H1 (cell line): Measurements from ENCODE around the gene PCBP1. TPM values are rescaled to one million over a fixed set of nuclear protein-coding genes. Genes with fewer than 3 reads are reported as not detected.

Source experiments
- CTCF ChIA-PET: fragments of 300-600 bp; sonication (Branson Sonifier 250); formaldehyde crosslinking; loops from one replicate; lab custom pipeline; 2021; ENCODE audit not compliant: partially characterized antibody; lab: Charles Lee
- POLR2A ChIA-PET: fragments of 300-600 bp; sonication (Branson Sonifier 250); formaldehyde crosslinking; loops from one replicate; lab custom pipeline; 2021; ENCODE audit warnings: inconsistent platforms; ENCODE audit not compliant: partially characterized antibody; lab: Charles Lee
- DNase-seq, 2 experiments: peaks; one replicate each; pipeline versions ENCODE4 v3.0.0 to v3.0.0-alpha.2; 2010 to 2022; ENCODE audit warnings: low spot score in 2 of 2, low read depth in 1 of 2, mixed read lengths in 1 of 2
- FAIRE-seq: peaks from 2 replicates; lab custom pipeline; 2011; peaks lifted over from hg19 to GRCh38; lab: Jason Lieb, UNC
- H2AFZ ChIP-seq: 2 replicates; pipeline ENCODE4 v1.8.1; 2012; ENCODE audit warnings: low read length, inconsistent platforms
- H2AK5ac ChIP-seq: 2 replicates; pipeline ENCODE4 v1.6.1; 2013; ENCODE audit warnings: low read depth, low read length
- H2BK120ac ChIP-seq: replicated peaks from 2 replicates; pipeline ENCODE3; 2013; ENCODE audit warnings: low read depth, low read length, inconsistent platforms
- H2BK12ac ChIP-seq: 2 replicates; pipeline ENCODE4 v1.6.1; 2013; ENCODE audit warnings: low read depth, low read length
- H2BK15ac ChIP-seq: 2 replicates; pipeline ENCODE4 v1.6.1; 2013; ENCODE audit warnings: low read length
- H2BK20ac ChIP-seq: 2 replicates; pipeline ENCODE4 v1.6.1; 2013; ENCODE audit warnings: low read length
- H2BK5ac ChIP-seq: 2 replicates; pipeline ENCODE4 v1.6.1; 2013; ENCODE audit warnings: low read depth, low read length
- H3K14ac ChIP-seq: 2 replicates; pipeline ENCODE4 v1.6.1; 2013; ENCODE audit warnings: inconsistent platforms; ENCODE audit not compliant: insufficient read length
- H3K18ac ChIP-seq: 2 replicates; pipeline ENCODE4 v1.6.1; 2013; ENCODE audit warnings: low read length; ENCODE audit errors: extremely low read depth
- H3K23ac ChIP-seq: 2 replicates; pipeline ENCODE4 v1.6.1; 2013; ENCODE audit warnings: inconsistent platforms; ENCODE audit not compliant: insufficient read length
- H3K23me2 ChIP-seq: 2 replicates; pipeline ENCODE4 v1.6.1; 2013; ENCODE audit warnings: low read depth, low read length
- H3K27ac ChIP-seq: 2 replicates; pipeline ENCODE4 v1.6.1; 2011; ENCODE audit warnings: low read depth, low read length, inconsistent platforms
- H3K27me3 ChIP-seq, 4 experiments: replicated peaks in 1 of 4; 1 replicate in 1 of 4; 2 replicates in 3 of 4; pipeline versions ENCODE4 v1.6.1 to v1.8.1; 2011 to 2013; ENCODE audit warnings: low read length in 3 of 4, mild to moderate bottlenecking in 3 of 4, inconsistent platforms in 2 of 4, mixed read lengths in 2 of 4, moderate library complexity in 1 of 4; ENCODE audit not compliant: control insufficient read depth in 3 of 4, insufficient read depth in 3 of 4; ENCODE audit errors: extremely low read depth in 1 of 4
- H3K36me3 ChIP-seq, 4 experiments: 2 replicates each; pipeline versions ENCODE4 v1.6.1 to v1.8.1; 2011 to 2013; ENCODE audit warnings: mild to moderate bottlenecking in 4 of 4, low read length in 3 of 4, moderate library complexity in 2 of 4, control low read depth in 1 of 4, inconsistent platforms in 1 of 4; ENCODE audit not compliant: insufficient read depth in 4 of 4, control insufficient read depth in 2 of 4
- H3K4ac ChIP-seq: replicated peaks from 2 replicates; pipeline ENCODE3; 2013; ENCODE audit warnings: low read length, low read depth, mixed read lengths, inconsistent platforms; ENCODE audit not compliant: insufficient read length
- H3K4me1 ChIP-seq, 4 experiments: replicated peaks in 1 of 4; 1 replicate in 1 of 4; 2 replicates in 3 of 4; pipeline versions ENCODE4 v1.6.1 to v1.8.1; 2011 to 2013; ENCODE audit warnings: low read length in 3 of 4, inconsistent platforms in 2 of 4, mixed read lengths in 1 of 4; ENCODE audit not compliant: insufficient read depth in 4 of 4, control insufficient read depth in 3 of 4
- H3K4me2 ChIP-seq, 2 experiments: 2 replicates each; pipeline versions ENCODE4 v1.6.1 to v1.8.1; 2011 to 2013; ENCODE audit warnings: low read depth in 2 of 2, low read length in 2 of 2, control low read depth in 1 of 2, inconsistent platforms in 1 of 2, mild to moderate bottlenecking in 1 of 2; ENCODE audit not compliant: insufficient read depth in 1 of 2
- H3K4me3 ChIP-seq, 4 experiments: fragments of 200-600, 300-600 bp in 1 of 4; sonication (generic), shearing (Covaris generic), sonication (Bioruptor Twin) in 1 of 4; 2 replicates each; pipeline versions ENCODE4 v1.5.1 to v1.8.1; 2011 to 2016; ENCODE audit warnings: low read length in 4 of 4, low read depth in 3 of 4, control low read depth in 2 of 4, inconsistent platforms in 2 of 4, mild to moderate bottlenecking in 2 of 4, mixed read lengths in 1 of 4, moderate library complexity in 1 of 4; ENCODE audit not compliant: insufficient read depth in 2 of 4; ENCODE audit errors: extremely low read depth in 1 of 4
- H3K56ac ChIP-seq: replicated peaks from 2 replicates; pipeline ENCODE3; 2013; ENCODE audit warnings: low read depth, mild to moderate bottlenecking, mixed read lengths, low read length, inconsistent platforms; ENCODE audit not compliant: insufficient read length
- H3K79me1 ChIP-seq: 2 replicates; pipeline ENCODE4 v1.6.1; 2013; ENCODE audit warnings: low read depth, low read length, control low read depth
- H3K79me2 ChIP-seq, 2 experiments: 2 replicates each; pipeline versions ENCODE4 v1.6.1 to v1.8.1; 2012 to 2013; ENCODE audit warnings: low read length in 2 of 2, mild to moderate bottlenecking in 2 of 2, inconsistent platforms in 1 of 2; ENCODE audit not compliant: insufficient read depth in 2 of 2, control insufficient read depth in 1 of 2
- H3K9ac ChIP-seq, 4 experiments: replicated peaks in 1 of 4; 1 replicate in 1 of 4; 2 replicates in 3 of 4; pipeline versions ENCODE4 v1.6.1 to v1.8.1; 2011 to 2013; ENCODE audit warnings: low read depth in 3 of 4, low read length in 3 of 4, control low read depth in 2 of 4, mild to moderate bottlenecking in 2 of 4, moderate library complexity in 2 of 4, inconsistent platforms in 1 of 4; ENCODE audit errors: extremely low read depth in 1 of 4
- H3K9me3 ChIP-seq, 2 experiments: 2 replicates each; pipeline versions ENCODE4 v1.6.1 to v1.8.1; 2012 to 2013; ENCODE audit warnings: mild to moderate bottlenecking in 2 of 2, moderate library complexity in 2 of 2, control low read depth in 1 of 2, inconsistent platforms in 1 of 2, low read depth in 1 of 2, low read length in 1 of 2, mixed read lengths in 1 of 2; ENCODE audit not compliant: insufficient read depth in 2 of 2
- H4K20me1 ChIP-seq, 2 experiments: replicated peaks in 1 of 2; 2 replicates each; pipeline versions ENCODE3 to v1.8.1; 2011 to 2013; ENCODE audit warnings: inconsistent platforms in 2 of 2, low read length in 2 of 2, mild to moderate bottlenecking in 1 of 2; ENCODE audit not compliant: insufficient read depth in 2 of 2, control insufficient read depth in 1 of 2
- H4K5ac ChIP-seq: 2 replicates; pipeline ENCODE4 v1.6.1; 2013; ENCODE audit warnings: low read length, low read depth, mixed read lengths, inconsistent platforms; ENCODE audit not compliant: insufficient read length
- H4K8ac ChIP-seq: 2 replicates; pipeline ENCODE4 v1.8.0; 2013; ENCODE audit warnings: mild to moderate bottlenecking, moderate library complexity, low read length, inconsistent platforms; ENCODE audit not compliant: insufficient read depth; ENCODE audit errors: extremely low read depth
- H4K91ac ChIP-seq: replicated peaks from 2 replicates; pipeline ENCODE3; 2013; ENCODE audit warnings: low read length, mixed read lengths, inconsistent platforms; ENCODE audit not compliant: insufficient read length
- CTBP2 ChIP-seq: IDR thresholded peaks from 2 replicates; pipeline ENCODE4 v1.7.0; 2011; ENCODE audit warnings: borderline replicate concordance, mild to moderate bottlenecking, moderate library complexity, mixed read lengths, low read length; ENCODE audit not compliant: insufficient read depth, insufficient read length
- JUND ChIP-seq: IDR thresholded peaks from 2 replicates; pipeline ENCODE4 v1.6.1; 2011; ENCODE audit warnings: mild to moderate bottlenecking, improper control_type of control experiment, low read length
- RBBP5 ChIP-seq: IDR thresholded peaks from 2 replicates; pipeline ENCODE4 v1.7.1; 2012; ENCODE audit warnings: low read depth, mild to moderate bottlenecking, inconsistent platforms, low read length, moderate library complexity, borderline replicate concordance
- SIRT6 ChIP-seq: IDR thresholded peaks from one replicate; pipeline ENCODE4 v1.7.1; 2012; ENCODE audit warnings: low read length, inconsistent platforms
- SP1 ChIP-seq: IDR thresholded peaks from 2 replicates; pipeline ENCODE4 v1.6.1; 2011; ENCODE audit warnings: low read depth, low read length
- SP4 ChIP-seq: IDR thresholded peaks from 2 replicates; pipeline ENCODE4 v1.6.1; 2012; ENCODE audit warnings: low read length, inconsistent platforms
- SRF ChIP-seq: IDR thresholded peaks from 2 replicates; pipeline ENCODE4 v1.6.1; 2011; ENCODE audit warnings: mild to moderate bottlenecking, low read depth, low read length, moderate library complexity
- WGBS, 2 experiments: shearing (Covaris generic) in 1 of 2; methylation state at CpG; one replicate each; pipeline versions ENCODE4 v1.1.6 to v1.1.7; 2013 to 2015; ENCODE audit warnings: low lambda C conversion rate in 2 of 2, mixed read lengths in 2 of 2, inconsistent platforms in 1 of 2, low coverage in 1 of 2, missing lambda C conversion rate in 1 of 2; ENCODE audit not compliant: insufficient replicate concordance in 2 of 2, insufficient coverage in 1 of 2, insufficient read length in 1 of 2; ENCODE audit errors: extremely low coverage in 1 of 2, missing lambda C conversion rate in 1 of 2; 5-methylcytosine and 5-hydroxymethylcytosine counted together
- polyA plus RNA-seq, 7 experiments: library from polyadenylated mRNA; depleted of rRNA in 3 of 7; stranded (reverse) in 5 of 7; unstranded in 2 of 7; fragments of >200 nt in 5 of 7; fragments of 200-250 nt in 2 of 7; gene quantifications; 1 replicate in 5 of 7; 2 replicates in 1 of 7; 4 replicates in 1 of 7; pipeline versions ENCODE4 v1.2.1 to v1.2.3, GENCODE V29; 2011 to 2013; ENCODE audit warnings: missing spikeins in 2 of 7, mixed read lengths in 2 of 7
- total RNA-seq: library from RNA; stranded (reverse); fragmentation: NEBNext Ultra II Directional; extraction: Animal tissue kit (Norgen Biotek cat#: 25700); gene quantifications from 2 replicates; pipeline ENCODE4 v1.2.1, GENCODE V29; 2021
- TF ChIP-seq, protein P1 (sequence below): IDR thresholded peaks from 2 replicates; pipeline ENCODE4 v1.6.1; 2011; ENCODE audit warnings: low read length, improper control_type of control experiment
- TF ChIP-seq, protein P2 (sequence below), 3 experiments: IDR thresholded peaks; 1 replicate in 2 of 3; 2 replicates in 1 of 3; pipeline versions ENCODE4 v1.5.1 to v1.6.1; 2011; ENCODE audit warnings: low read length in 3 of 3, mild to moderate bottlenecking in 3 of 3, inconsistent platforms in 2 of 3, low read depth in 1 of 3, moderate library complexity in 1 of 3; ENCODE audit not compliant: insufficient read depth in 1 of 3; ENCODE audit errors: control extremely low read depth in 1 of 3
- TF ChIP-seq, protein P3 (sequence below): IDR thresholded peaks from 2 replicates; pipeline ENCODE4 v1.6.1; 2011; ENCODE audit warnings: low read depth, mild to moderate bottlenecking, low read length; ENCODE audit not compliant: insufficient read depth

The PCBP1 gene
- total and polyA plus RNA-seq, 2 of the 8 experiments (the other 6 are each of a cell fraction or from before 2014, with no cell fraction given), result 279 to 493 TPM

- Histone ChIP-seq H3K14ac (no peak overlapping the region), H4K20me1 (no peaks in the 10 kb centered on the region), H3K56ac (no peak overlapping the region), H3K4ac (no peak overlapping the region), H2AK5ac (no peak overlapping the region), H3K4me2 (no peak overlapping the region), H3K27ac (no peak overlapping the region), H2AFZ (no peak overlapping the region), H3K79me1 (no peaks in the 10 kb centered on the region), H3K18ac (no peak overlapping the region), H4K5ac (no peak overlapping the region), H3K4me3 (no peak overlapping the region), H2BK120ac (no peak overlapping the region), H3K27me3 (no peaks in the 10 kb centered on the region), H3K79me2 (no peaks in the 10 kb centered on the region), H4K8ac (no peak overlapping the region), H4K91ac (no peak overlapping the region), H3K4me1 (no peaks in the 10 kb centered on the region), H3K23ac (no peak overlapping the region), H2BK15ac (no peak overlapping the region), H2BK20ac (no peak overlapping the region), H2BK12ac (no peak overlapping the region), H3K36me3 (no peaks in the 10 kb centered on the region), H3K9ac (no peak overlapping the region), H3K23me2 (no peaks in the 10 kb centered on the region), H3K9me3 (no peaks in the 10 kb centered on the region), H2BK5ac (no peak overlapping the region)
- TF ChIP-seq JUND, result no peak
- no peak for TF ChIP-seq SIRT6
- TF ChIP-seq, protein P1, sequence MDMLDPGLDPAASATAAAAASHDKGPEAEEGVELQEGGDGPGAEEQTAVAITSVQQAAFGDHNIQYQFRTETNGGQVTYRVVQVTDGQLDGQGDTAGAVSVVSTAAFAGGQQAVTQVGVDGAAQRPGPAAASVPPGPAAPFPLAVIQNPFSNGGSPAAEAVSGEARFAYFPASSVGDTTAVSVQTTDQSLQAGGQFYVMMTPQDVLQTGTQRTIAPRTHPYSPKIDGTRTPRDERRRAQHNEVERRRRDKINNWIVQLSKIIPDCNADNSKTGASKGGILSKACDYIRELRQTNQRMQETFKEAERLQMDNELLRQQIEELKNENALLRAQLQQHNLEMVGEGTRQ, result no peak
- no peak for TF ChIP-seq SP1
- TF ChIP-seq, protein P2, sequence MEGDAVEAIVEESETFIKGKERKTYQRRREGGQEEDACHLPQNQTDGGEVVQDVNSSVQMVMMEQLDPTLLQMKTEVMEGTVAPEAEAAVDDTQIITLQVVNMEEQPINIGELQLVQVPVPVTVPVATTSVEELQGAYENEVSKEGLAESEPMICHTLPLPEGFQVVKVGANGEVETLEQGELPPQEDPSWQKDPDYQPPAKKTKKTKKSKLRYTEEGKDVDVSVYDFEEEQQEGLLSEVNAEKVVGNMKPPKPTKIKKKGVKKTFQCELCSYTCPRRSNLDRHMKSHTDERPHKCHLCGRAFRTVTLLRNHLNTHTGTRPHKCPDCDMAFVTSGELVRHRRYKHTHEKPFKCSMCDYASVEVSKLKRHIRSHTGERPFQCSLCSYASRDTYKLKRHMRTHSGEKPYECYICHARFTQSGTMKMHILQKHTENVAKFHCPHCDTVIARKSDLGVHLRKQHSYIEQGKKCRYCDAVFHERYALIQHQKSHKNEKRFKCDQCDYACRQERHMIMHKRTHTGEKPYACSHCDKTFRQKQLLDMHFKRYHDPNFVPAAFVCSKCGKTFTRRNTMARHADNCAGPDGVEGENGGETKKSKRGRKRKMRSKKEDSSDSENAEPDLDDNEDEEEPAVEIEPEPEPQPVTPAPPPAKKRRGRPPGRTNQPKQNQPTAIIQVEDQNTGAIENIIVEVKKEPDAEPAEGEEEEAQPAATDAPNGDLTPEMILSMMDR (IDR thresholded peaks at IDR 0.05; ENCODE audit: control extremely low read depth in 1 of 3, insufficient read depth in 1 of 3, low read depth in 1 of 3, low read length in 3 of 3), result no peak
- TF ChIP-seq RBBP5, result no peak
- TF ChIP-seq SP4, result no peak
- TF ChIP-seq CTBP2, result no peak
- TF ChIP-seq, protein P3, sequence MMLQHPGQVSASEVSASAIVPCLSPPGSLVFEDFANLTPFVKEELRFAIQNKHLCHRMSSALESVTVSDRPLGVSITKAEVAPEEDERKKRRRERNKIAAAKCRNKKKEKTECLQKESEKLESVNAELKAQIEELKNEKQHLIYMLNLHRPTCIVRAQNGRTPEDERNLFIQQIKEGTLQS, result no peak
- TF ChIP-seq SRF, result no peak
- ChIA-PET CTCF (interaction anchor here (0.6 to 2.7 kb wide), 8 partner anchors 10 to 152 kb away, joined by 3 to 17 read pairs (median 4); partner anchors contain the start of gene MXD1), POLR2A (interaction anchor here (0.6 to 4.5 kb wide), 5 partner anchors 10 to 107 kb away, joined by 3 to 21 read pairs (median 5); partner anchors contain the start of gene PCBP1)
- WGBS, 2 experiments, result 78% methylated on average over 2 of the region's 2 CpGs; no CpG with 5 or more reads in 1 of the 2 experiments
- FAIRE-seq (no peak), DNase-seq (no peak)
Observed at GRCh38 chr2:70039366-70039765, 47.9 kb upstream of the PCBP1 start.
